GM19463 (cell line): ENCODE results near the gene SMAD3.
"Not testable (repeated sequence)": the region's sequence is repeated elsewhere in the genome, so short reads cannot be mapped to it uniquely, and the experiment has no call there.

ENCODE experiments used
- ATAC-seq: cut with Tn5 transposase; IDR thresholded peaks from one replicate; pipeline ENCODE4 v1.9.1; 2021; ENCODE audit warnings: mild to moderate bottlenecking, moderate library complexity; ENCODE audit not compliant: unreplicated experiment

The SMAD3 gene

GRCh38 chr15:67138891-67139855 is 73.8 kb downstream of the SMAD3 start:
- ATAC-seq: no peak

- peak; percentile 76 for ATAC-seq
These were observed 74.9 kb downstream of the SMAD3 start for GRCh38 chr15:67140078-67140833.

GRCh38 chr15:67142092-67142766 is 76.8 kb downstream of the SMAD3 start:
- ATAC-seq: no peak

GRCh38 chr15:67142767-67143100 is 77.3 kb downstream of the SMAD3 start:
- ATAC-seq: no peak

GRCh38 chr15:67143646-67144045 is 78.2 kb downstream of the SMAD3 start:
- no peak for ATAC-seq

- no peak for ATAC-seq
These were observed 79.4 kb downstream of the SMAD3 start for GRCh38 chr15:67144609-67145311.

GRCh38 chr15:67145312-67145610 is 79.9 kb downstream of the SMAD3 start:
- ATAC-seq: no peak

GRCh38 chr15:67145710-67146109 is 80.3 kb downstream of the SMAD3 start:
- ATAC-seq: no peak

GRCh38 chr15:67146234-67146633 is 80.8 kb downstream of the SMAD3 start:
- ATAC-seq: no peak

GRCh38 chr15:67146875-67147381 is 81.5 kb downstream of the SMAD3 start:
- no peak for ATAC-seq

GRCh38 chr15:67147396-67147949 is 82.1 kb downstream of the SMAD3 start:
- ATAC-seq: no peak

- no peak for ATAC-seq
These were observed 82.8 kb downstream of the SMAD3 start for GRCh38 chr15:67148196-67148701.

- no peak for ATAC-seq
These were observed 83.8 kb downstream of the SMAD3 start for GRCh38 chr15:67149068-67149772.

- no peak for ATAC-seq
These were observed 84.3 kb downstream of the SMAD3 start for GRCh38 chr15:67149773-67150022.

- no peak for ATAC-seq
These were observed 84.8 kb downstream of the SMAD3 start for GRCh38 chr15:67150023-67150860.

- no peak for ATAC-seq
These were observed 87.0 kb downstream of the SMAD3 start for GRCh38 chr15:67152429-67152828.

GRCh38 chr15:67153044-67153443 is 87.6 kb downstream of the SMAD3 start:
- not testable (repeated sequence) for ATAC-seq

- no peak for ATAC-seq
These were observed 88.8 kb downstream of the SMAD3 start for GRCh38 chr15:67154249-67154648.

- no peak for ATAC-seq
These were observed 91.0 kb downstream of the SMAD3 start for GRCh38 chr15:67156426-67156825.
